CD4-positive, alpha-beta memory T cell (primary cell): ENCODE measurements around the gene SMOC1. TPM values are rescaled to one million over a fixed set of nuclear protein-coding genes. Genes with fewer than 3 reads are reported as not detected.

ENCODE experiments used
- CTCF ChIA-PET: fragments of 350-600 bp; sonication (Branson Sonifier 250); formaldehyde crosslinking; loops from one replicate; lab custom pipeline; 2021; ENCODE audit warnings: inconsistent platforms; ENCODE audit not compliant: partially characterized antibody; lab: Charles Lee
- POLR2A ChIA-PET: fragments of 350-600 bp; sonication (Branson Sonifier 250); formaldehyde crosslinking; loops from one replicate; lab custom pipeline; 2021; ENCODE audit not compliant: partially characterized antibody; lab: Charles Lee
- DNase-seq, 5 donors: peaks; one replicate each; pipeline versions ENCODE4 v3.0.0 to v3.0.0-alpha.2; 2020 to 2022; ENCODE audit warnings: mixed read lengths in 1 of 5
- H3K27ac ChIP-seq: one replicate; pipeline ENCODE4 v1.7.0; 2013; ENCODE audit warnings: low read depth, low read length
- H3K27me3 ChIP-seq: 2 replicates; pipeline ENCODE4 v1.7.0; 2013; ENCODE audit warnings: mild to moderate bottlenecking, low read length, moderate library complexity; ENCODE audit not compliant: insufficient read depth
- H3K36me3 ChIP-seq: 2 replicates; pipeline ENCODE4 v1.7.0; 2013; ENCODE audit warnings: mild to moderate bottlenecking, low read length, moderate library complexity; ENCODE audit not compliant: insufficient read depth
- H3K4me1 ChIP-seq: 2 replicates; pipeline ENCODE4 v1.7.0; 2013; ENCODE audit warnings: mild to moderate bottlenecking, low read length, moderate library complexity; ENCODE audit not compliant: insufficient read depth
- H3K4me3 ChIP-seq, 2 donors: one replicate each; pipeline ENCODE4 v1.7.0; 2013; ENCODE audit warnings: low read length in 2 of 2, mild to moderate bottlenecking in 1 of 2
- H3K9me3 ChIP-seq, 2 donors: one replicate each; pipeline ENCODE4 v1.7.0; 2013; ENCODE audit warnings: low read length in 2 of 2, control low read depth in 1 of 2; ENCODE audit not compliant: control insufficient read depth in 1 of 2
- H3K27ac Mint-ChIP-seq, 7 donors: one replicate each; pipeline ENCODE4 v1.8.0; 2020 to 2021; ENCODE audit warnings: mixed read lengths in 7 of 7, mild to moderate bottlenecking in 6 of 7, inconsistent platforms in 3 of 7, moderate library complexity in 3 of 7
- H3K27me3 Mint-ChIP-seq, 2 donors: one replicate each; pipeline ENCODE4 v1.8.0; 2020 to 2021; ENCODE audit warnings: mixed read lengths in 2 of 2
- H3K36me3 Mint-ChIP-seq, 2 donors: one replicate each; pipeline ENCODE4 v1.8.0; 2020 to 2021; ENCODE audit warnings: mixed read lengths in 2 of 2, inconsistent platforms in 1 of 2, mild to moderate bottlenecking in 1 of 2
- H3K4me1 Mint-ChIP-seq, 4 donors: one replicate each; pipeline ENCODE4 v1.8.0; 2020 to 2021; ENCODE audit warnings: mixed read lengths in 4 of 4, mild to moderate bottlenecking in 1 of 4
- H3K4me3 Mint-ChIP-seq, 8 donors: one replicate each; pipeline ENCODE4 v1.8.0; 2020 to 2021; ENCODE audit warnings: mixed read lengths in 8 of 8, mild to moderate bottlenecking in 7 of 8, moderate library complexity in 6 of 8, inconsistent platforms in 3 of 8
- H3K9me3 Mint-ChIP-seq, 8 donors: one replicate each; pipeline ENCODE4 v1.8.0; 2020 to 2021; ENCODE audit warnings: mixed read lengths in 8 of 8, mild to moderate bottlenecking in 5 of 8, inconsistent platforms in 3 of 8, moderate library complexity in 1 of 8
- intact Hi-C: fragments of 100-400 bp; cut with micrococcal nuclease; formaldehyde crosslinking; loops from one replicate; pipeline ENCODE4 v1.15.1; 2023
- polyA plus RNA-seq, 2 donors: library from polyadenylated mRNA; unstranded; fragments of 300-500 nt; fragmentation: Illumina TruSeq; gene quantifications; one replicate each; pipeline ENCODE4 v1.2.3, GENCODE V29; 2021
- total RNA-seq, 2 experiments: library from RNA; stranded (reverse); gene quantifications; one replicate each; pipeline ENCODE4 v1.2.3, GENCODE V29; 2021

Gene SMOC1, protein sequence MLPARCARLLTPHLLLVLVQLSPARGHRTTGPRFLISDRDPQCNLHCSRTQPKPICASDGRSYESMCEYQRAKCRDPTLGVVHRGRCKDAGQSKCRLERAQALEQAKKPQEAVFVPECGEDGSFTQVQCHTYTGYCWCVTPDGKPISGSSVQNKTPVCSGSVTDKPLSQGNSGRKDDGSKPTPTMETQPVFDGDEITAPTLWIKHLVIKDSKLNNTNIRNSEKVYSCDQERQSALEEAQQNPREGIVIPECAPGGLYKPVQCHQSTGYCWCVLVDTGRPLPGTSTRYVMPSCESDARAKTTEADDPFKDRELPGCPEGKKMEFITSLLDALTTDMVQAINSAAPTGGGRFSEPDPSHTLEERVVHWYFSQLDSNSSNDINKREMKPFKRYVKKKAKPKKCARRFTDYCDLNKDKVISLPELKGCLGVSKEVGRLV
- total RNA-seq, result not detected
- polyA plus RNA-seq, result not detected

DNA sequence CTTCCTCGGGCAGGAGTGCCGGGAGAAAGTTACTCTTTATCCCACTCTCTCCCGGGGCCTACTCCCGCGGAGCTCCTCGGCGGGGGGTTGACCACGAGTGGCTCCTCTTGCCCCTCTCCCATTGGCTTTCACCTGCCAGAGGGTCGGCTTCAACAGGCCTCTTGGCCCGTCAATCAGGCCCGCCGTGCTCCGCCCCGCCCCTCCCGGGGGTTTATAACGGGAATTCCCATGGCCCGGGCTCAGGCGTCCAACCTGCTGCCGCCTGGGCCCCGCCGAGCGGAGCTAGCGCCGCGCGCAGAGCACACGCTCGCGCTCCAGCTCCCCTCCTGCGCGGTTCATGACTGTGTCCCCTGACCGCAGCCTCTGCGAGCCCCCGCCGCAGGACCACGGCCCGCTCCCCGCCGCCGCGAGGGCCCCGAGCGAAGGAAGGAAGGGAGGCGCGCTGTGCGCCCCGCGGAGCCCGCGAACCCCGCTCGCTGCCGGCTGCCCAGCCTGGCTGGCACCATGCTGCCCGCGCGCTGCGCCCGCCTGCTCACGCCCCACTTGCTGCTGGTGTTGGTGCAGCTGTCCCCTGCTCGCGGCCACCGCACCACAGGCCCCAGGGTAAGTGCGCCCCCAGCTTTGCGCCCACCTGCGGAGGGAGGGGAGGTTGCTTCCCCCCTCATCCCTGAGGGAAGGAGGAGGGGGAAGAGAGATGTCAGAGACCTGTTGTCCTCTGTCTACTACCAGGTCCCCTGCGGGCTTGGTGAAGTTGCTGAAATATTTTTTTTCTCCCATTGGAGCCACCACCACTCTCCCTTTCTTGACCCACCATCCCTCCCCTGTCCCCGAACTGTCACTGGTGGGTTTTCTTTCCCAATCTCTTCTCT lies at the start of gene SMOC1:
Gene SMOC1, plus strand, starts transcription at position 242 of the 869 bp plus-strand sequence. Its CDS starts 263 bp downstream, at position 505.
- no peak within 1 kb of the TSS for H3K4me3 Mint-ChIP-seq
- CTCF ChIA-PET, result interaction anchor here (1.2 kb wide), 1 partner anchor 16 kb away, joined by 3 read pairs; no protein-coding TSS in a partner anchor

GRCh38 chr14:69838881-69839416 lies 40.3 kb upstream of the SMOC1 start:
- H3K4me3 Mint-ChIP-seq, result no peak overlapping the region
- peaks cover 4 to 14% of the 10 kb centered on the region in 2 donors for H3K27me3 Mint-ChIP-seq
- H3K9me3 Mint-ChIP-seq, result no peaks in the 10 kb centered on the region
- intact Hi-C loops, result no loop called here
- Histone ChIP-seq H3K36me3 (no peaks in the 10 kb centered on the region), H3K27me3 (peaks cover 4% of the 10 kb centered on the region), H3K4me3 (no peak overlapping the region), H3K4me1 (no peaks in the 10 kb centered on the region), H3K27ac (no peak overlapping the region), H3K9me3 (no peaks in the 10 kb centered on the region)
- CTCF ChIA-PET, result no interaction called here
- no peaks in the 10 kb centered on the region for H3K36me3 Mint-ChIP-seq
- H3K27ac Mint-ChIP-seq, result no peak overlapping the region
- POLR2A ChIA-PET, result no interaction called here
- H3K4me1 Mint-ChIP-seq, result no peaks in the 10 kb centered on the region
- DNase-seq, result no peak

More for the DNA sequence above, at the start of gene SMOC1:
- Mint-ChIP-seq H3K36me3 (no peaks in the 10 kb centered on the region), H3K27ac (no peak within 1 kb of the TSS), H3K9me3 (no peaks in the 10 kb centered on the region), H3K4me1 (peaks cover 0 to 4% (median under 1%) of the 10 kb centered on the region in 4 donors), H3K27me3 (peaks cover 37 to 48% of the 10 kb centered on the region in 2 donors)
- H3K27me3 ChIP-seq, result peaks cover 5% of the 10 kb centered on the region
- no peak for DNase-seq
- H3K9me3 ChIP-seq, result no peaks in the 10 kb centered on the region
- POLR2A ChIA-PET, result no interaction called here
- no peaks in the 10 kb centered on the region for H3K4me1 ChIP-seq
- H3K4me3 ChIP-seq, result no peak within 1 kb of the TSS
- intact Hi-C loops, result no loop called here
- no peak within 1 kb of the TSS for H3K27ac ChIP-seq
- H3K36me3 ChIP-seq, result no peaks in the 10 kb centered on the region

GRCh38 chr14:69839661-69840060 lies 39.6 kb upstream of the SMOC1 start:
- Mint-ChIP-seq H3K4me1 (no peaks in the 10 kb centered on the region), H3K27me3 (peaks cover 4 to 13% of the 10 kb centered on the region in 2 donors), H3K36me3 (no peaks in the 10 kb centered on the region), H3K4me3 (no peak overlapping the region), H3K9me3 (no peaks in the 10 kb centered on the region), H3K27ac (no peak overlapping the region)
- Histone ChIP-seq H3K27ac (no peak overlapping the region), H3K36me3 (no peaks in the 10 kb centered on the region), H3K27me3 (peaks cover 4% of the 10 kb centered on the region), H3K9me3 (no peaks in the 10 kb centered on the region), H3K4me3 (no peak overlapping the region), H3K4me1 (no peaks in the 10 kb centered on the region)
- DNase-seq, result no peak
- CTCF ChIA-PET, result no interaction called here
- intact Hi-C loops, result no loop called here
- POLR2A ChIA-PET, result no interaction called here

DNA sequence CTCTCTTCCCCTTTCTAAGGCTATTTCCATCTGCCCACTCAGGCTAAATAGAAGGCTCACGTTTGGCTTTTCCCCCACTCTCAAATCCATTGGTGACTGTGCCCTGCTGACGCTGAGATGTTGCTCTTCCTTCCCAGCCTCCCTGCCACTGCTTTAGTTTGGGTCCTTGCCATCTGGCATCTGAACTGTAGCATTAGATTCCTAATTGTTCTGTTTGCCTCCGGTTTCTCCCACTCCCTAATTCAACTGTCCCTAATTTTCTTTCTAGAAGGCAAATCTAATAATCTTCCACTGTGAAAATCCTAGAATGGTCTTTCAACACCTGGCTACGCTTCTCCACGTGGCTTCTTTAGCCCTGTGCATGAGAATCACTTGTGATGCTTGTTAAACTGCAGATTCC lies 37.6 kb upstream of the SMOC1 start:
- POLR2A ChIA-PET, result no interaction called here
- no peak overlapping the region for H3K4me3 Mint-ChIP-seq
- CTCF ChIA-PET, result no interaction called here

DNA sequence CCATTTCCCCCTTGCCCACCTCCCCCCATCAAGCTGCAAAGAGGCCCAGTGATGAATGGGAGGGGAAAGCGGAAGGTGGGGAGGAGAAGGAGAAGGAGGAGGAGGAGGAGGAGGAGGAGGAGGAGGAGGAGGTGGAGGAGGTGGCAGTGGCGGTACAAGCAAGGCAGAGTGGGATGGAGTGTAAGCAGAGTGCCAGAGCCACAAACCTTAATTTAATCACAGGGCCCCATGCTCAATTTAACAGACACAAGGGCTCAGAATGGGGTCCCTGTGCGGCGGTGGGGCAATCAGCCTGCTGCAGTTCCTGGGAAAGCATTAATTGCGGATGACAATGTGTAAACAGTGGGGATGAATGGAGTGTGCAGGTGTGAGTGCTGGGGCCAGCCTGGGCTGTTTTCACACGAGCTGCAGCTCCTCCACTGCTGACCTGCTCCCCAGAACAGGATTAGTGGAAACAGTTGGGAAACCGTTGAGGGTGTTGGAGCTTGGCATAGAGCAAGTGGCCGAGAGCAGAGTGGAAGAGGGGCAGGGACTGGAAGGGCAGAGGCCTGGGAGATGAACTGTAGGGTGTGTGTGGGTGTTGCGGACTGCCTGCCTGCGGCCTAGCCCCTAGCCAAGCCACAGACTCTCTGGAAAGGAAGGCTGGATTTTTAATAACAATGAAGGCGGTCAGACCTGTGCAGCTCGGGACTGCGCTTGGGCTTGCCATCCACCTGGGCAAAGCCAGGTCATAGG lies 36.4 kb upstream of the SMOC1 start:
- no peaks in the 10 kb centered on the region for H3K9me3 ChIP-seq
- Mint-ChIP-seq H3K27ac (no peak overlapping the region), H3K27me3 (peaks cover 5 to 12% of the 10 kb centered on the region in 2 donors), H3K4me3 (no peak overlapping the region), H3K9me3 (no peaks in the 10 kb centered on the region), H3K36me3 (no peaks in the 10 kb centered on the region), H3K4me1 (no peaks in the 10 kb centered on the region)
- peaks cover 4% of the 10 kb centered on the region for H3K27me3 ChIP-seq
- ChIA-PET POLR2A (no interaction called here), CTCF (interaction anchor here (0.6 kb wide), 1 partner anchor 30 kb away, joined by 3 read pairs; no protein-coding TSS in a partner anchor)
- DNase-seq, result no peak
- no peak overlapping the region for H3K4me3 ChIP-seq
- no peaks in the 10 kb centered on the region for H3K4me1 ChIP-seq
- no peak overlapping the region for H3K27ac ChIP-seq
- intact Hi-C loops, result no loop called here
- H3K36me3 ChIP-seq, result no peaks in the 10 kb centered on the region

More for the DNA sequence above, 37.6 kb upstream of the SMOC1 start:
- no peak for DNase-seq
- Histone ChIP-seq H3K4me1 (no peaks in the 10 kb centered on the region), H3K27ac (no peak overlapping the region), H3K4me3 (no peak overlapping the region), H3K9me3 (no peaks in the 10 kb centered on the region), H3K27me3 (peaks cover 4% of the 10 kb centered on the region), H3K36me3 (no peaks in the 10 kb centered on the region)
- Mint-ChIP-seq H3K27ac (no peak overlapping the region), H3K27me3 (peaks cover 4 to 14% of the 10 kb centered on the region in 2 donors), H3K9me3 (no peaks in the 10 kb centered on the region), H3K4me1 (no peaks in the 10 kb centered on the region), H3K36me3 (no peaks in the 10 kb centered on the region)
- intact Hi-C loops, result no loop called here

- no peak for DNase-seq
- intact Hi-C loops, result no loop called here
- Mint-ChIP-seq H3K27ac (peak overlapping the region in 1 of 7 donors; percentile 36), H3K9me3 (no peaks in the 10 kb centered on the region), H3K27me3 (peaks cover 7 to 17% of the 10 kb centered on the region in 2 donors), H3K4me3 (no peak overlapping the region), H3K4me1 (no peaks in the 10 kb centered on the region), H3K36me3 (no peaks in the 10 kb centered on the region)
- Histone ChIP-seq H3K4me3 (no peak overlapping the region), H3K9me3 (no peaks in the 10 kb centered on the region), H3K36me3 (no peaks in the 10 kb centered on the region), H3K27ac (no peak overlapping the region), H3K4me1 (no peaks in the 10 kb centered on the region), H3K27me3 (peaks cover 4% of the 10 kb centered on the region)
- CTCF ChIA-PET, result no interaction called here
- POLR2A ChIA-PET, result no interaction called here
These were observed 35.0 kb upstream of the SMOC1 start for GRCh38 chr14:69844171-69844570.
